Heart left ventricle (tissue), 13 donors: ENCODE data around the gene SHTN1.

Experiments used
- POLR2A ChIP-seq, 2 donors: fragments of 450-650 bp; IDR thresholded peaks; one replicate each; pipeline ENCODE4 v1.6.1; 2017; ENCODE audit warnings: antibody characterized with exemption in 2 of 2, mild to moderate bottlenecking in 2 of 2, moderate library complexity in 2 of 2
- TF ChIP-seq, protein P1 (sequence below), 12 donors: fragments of 200-600 bp; sonication (generic) in 4 of 12; IDR thresholded peaks; one replicate each; pipeline versions ENCODE4 v1.5.0 to v1.8.0; 2018 to 2022; ENCODE audit warnings: antibody characterized with exemption in 12 of 12, mild to moderate bottlenecking in 5 of 12
- donor health status: ischemic (EF 13 %, LVEDD 7.1; RV severe dilation, severe dysfunction).
- donor health status: DM: no; HTN: yes; CAD: no.
- donor health status: DM: no; HTN: no; CAD: no.
- donor health status: ischemic (EF 25% LVEDD 6.9; RV normal size, moderate dysfunction).
- donor health status: ischemic (EF 25% LVEDD 5.7; RV mildly dilated, moderate dysfunction).
- donor health status: ischemic (EF 35%, LVEDD 5.7; RV mildly dilated, moderate dysfunction).
- donor health status: nonischemic (EF 11% LVEDD 7.7; RV severe dilation, severe dysfunction).
- donor health status: DM: yes; HTN: yes; CAD: no.
- donor health status: PGD.
- donor health status: ischemic (EF 29% LVEDD 5.4; RV normal size, mild dysfunction).
- donor health status: nonischemic (EF 23%, LVEDD 6.1; RV moderate dilation, normal function).

DNA sequence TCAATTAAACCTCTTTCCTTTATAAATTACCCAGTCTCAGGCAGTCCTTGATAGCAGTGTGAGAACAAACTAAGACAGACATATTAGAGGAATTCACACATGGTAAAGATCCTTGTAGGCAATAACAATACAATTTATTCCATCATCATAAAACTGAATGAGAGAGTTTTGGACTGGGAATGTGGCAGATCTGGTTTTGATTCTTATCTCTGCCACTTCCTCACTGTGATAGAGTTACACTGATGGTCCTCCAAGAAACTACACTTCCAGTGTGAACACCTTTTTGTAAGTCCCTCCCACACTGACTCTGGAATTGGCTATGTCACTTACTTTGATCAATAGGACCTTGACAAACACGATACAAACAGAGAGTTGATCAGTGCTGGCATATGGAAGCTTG, 152.7 kb downstream of the SHTN1 start:
- TF ChIP-seq, protein P1, sequence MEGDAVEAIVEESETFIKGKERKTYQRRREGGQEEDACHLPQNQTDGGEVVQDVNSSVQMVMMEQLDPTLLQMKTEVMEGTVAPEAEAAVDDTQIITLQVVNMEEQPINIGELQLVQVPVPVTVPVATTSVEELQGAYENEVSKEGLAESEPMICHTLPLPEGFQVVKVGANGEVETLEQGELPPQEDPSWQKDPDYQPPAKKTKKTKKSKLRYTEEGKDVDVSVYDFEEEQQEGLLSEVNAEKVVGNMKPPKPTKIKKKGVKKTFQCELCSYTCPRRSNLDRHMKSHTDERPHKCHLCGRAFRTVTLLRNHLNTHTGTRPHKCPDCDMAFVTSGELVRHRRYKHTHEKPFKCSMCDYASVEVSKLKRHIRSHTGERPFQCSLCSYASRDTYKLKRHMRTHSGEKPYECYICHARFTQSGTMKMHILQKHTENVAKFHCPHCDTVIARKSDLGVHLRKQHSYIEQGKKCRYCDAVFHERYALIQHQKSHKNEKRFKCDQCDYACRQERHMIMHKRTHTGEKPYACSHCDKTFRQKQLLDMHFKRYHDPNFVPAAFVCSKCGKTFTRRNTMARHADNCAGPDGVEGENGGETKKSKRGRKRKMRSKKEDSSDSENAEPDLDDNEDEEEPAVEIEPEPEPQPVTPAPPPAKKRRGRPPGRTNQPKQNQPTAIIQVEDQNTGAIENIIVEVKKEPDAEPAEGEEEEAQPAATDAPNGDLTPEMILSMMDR (IDR thresholded peaks at IDR 0.05) = no peak
- no peak for TF ChIP-seq POLR2A (IDR thresholded peaks at IDR 0.05)
